Globus pallidus (tissue), 1 donor: ENCODE measurements around the gene SERPINB7.

Source experiments
- DNase-seq: peaks from one replicate; pipeline ENCODE4 v3.0.0-alpha.2; 2015; ENCODE audit warnings: low spot score

The SERPINB7 gene

GRCh38 chr18:63788447-63789096 is 13.4 kb downstream of the SERPINB7 start:
- DNase-seq: no peak

- no peak for DNase-seq
Measured at GRCh38 chr18:63789327-63789726, 14.1 kb downstream of the SERPINB7 start.

DNA sequence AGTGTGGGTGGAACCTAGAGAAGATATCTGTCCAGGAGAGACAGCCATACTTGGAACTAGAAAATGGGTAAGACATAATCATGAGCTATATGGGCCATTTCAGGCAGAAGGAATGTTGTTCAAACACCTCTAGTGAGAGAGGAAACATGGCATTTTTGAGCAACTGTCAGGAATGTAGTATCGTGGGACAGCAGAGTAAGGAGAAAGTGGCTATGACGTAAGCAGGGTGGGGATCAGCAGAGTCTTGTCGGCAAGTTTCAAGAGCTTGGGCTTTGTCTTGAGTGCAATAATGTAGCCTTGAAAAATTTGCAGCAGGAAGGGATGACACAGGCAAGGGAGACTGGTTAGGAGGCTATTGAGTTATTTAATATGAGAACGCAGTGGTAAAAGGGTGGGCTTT is 20.4 kb downstream of the SERPINB7 start:
- DNase-seq: no peak

- DNase-seq: no peak
Measured at GRCh38 chr18:63799189-63799588, 24.0 kb downstream of the SERPINB7 start.

GRCh38 chr18:63801343-63801742 is 26.1 kb downstream of the SERPINB7 start:
- DNase-seq: no peak

- no peak for DNase-seq
Measured at GRCh38 chr18:63808125-63808524, 32.9 kb downstream of the SERPINB7 start.

DNA sequence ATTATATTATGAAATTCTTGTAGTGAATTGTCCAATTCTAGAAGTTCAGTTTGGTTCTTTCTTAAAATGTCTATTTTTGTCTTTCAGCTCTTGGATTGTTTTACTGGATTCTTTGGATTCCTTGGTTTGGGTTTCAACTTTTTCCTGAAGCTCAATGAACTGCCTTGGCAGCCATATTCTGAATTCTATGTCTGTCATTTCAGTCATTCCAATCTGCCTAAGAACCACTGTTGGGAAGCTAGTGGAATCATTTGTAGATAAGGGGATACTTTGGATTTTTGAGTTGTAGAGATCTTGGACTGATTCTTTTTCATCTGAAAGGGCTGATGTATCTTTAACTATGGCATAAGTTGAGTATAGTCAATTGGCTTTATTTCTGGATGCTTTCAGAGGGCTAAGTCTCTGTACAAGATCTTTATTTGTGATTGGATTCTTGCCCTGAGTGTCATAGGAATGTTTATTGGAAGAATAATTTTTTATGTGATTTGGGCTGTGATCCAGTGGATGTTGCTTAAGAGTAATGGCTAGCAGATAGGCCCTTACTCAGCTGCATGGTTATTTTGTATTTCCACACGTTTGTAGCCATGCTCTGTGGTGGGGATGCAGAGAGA is 42.3 kb downstream of the SERPINB7 start:
- no peak for DNase-seq

GRCh38 chr18:63818212-63818611 is 43.0 kb downstream of the SERPINB7 start:
- no peak for DNase-seq

GRCh38 chr18:63819786-63820185 is 44.6 kb downstream of the SERPINB7 start:
- no peak for DNase-seq

DNA sequence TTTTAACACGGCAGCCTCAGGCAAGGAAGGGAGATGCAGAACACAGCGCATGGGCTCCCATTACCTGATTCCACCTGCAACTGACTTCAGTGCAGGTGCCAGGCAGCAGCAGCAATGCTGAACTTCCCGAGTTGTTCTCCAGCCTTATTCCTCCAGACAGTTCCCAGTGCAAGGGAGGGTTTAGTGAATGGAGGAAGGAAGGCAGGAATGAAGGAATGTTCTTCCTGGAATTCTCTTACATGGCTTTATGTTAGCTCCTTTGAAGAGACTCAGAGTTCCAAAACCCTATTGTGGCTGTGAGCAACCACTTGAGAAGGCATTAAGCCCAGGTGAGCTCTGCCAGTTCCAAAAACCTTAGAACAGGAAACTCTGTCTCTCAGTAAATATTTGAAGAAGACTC is 45.5 kb downstream of the SERPINB7 start:
- DNase-seq: no peak

GRCh38 chr18:63823516-63824219 is 48.5 kb downstream of the SERPINB7 start:
- DNase-seq: peak; percentile 38

DNA sequence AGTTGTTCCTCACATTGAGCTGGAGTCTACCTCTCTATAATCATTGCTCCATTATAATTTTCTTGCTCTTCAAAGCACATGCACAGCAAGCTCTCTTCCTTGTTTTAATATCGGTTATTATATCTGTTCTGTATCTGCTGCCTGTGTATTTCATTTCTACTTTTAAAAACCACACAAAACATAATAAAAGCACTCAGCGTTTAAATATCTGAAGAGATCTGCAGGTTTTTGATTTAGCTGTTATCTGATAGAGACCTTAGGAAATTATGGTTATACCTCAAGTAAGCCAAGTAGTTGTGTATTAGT is 49.0 kb downstream of the SERPINB7 start:
- DNase-seq: no peak

GRCh38 chr18:63828120-63828519 is 52.9 kb downstream of the SERPINB7 start:
- DNase-seq: no peak

- no peak for DNase-seq
Measured at GRCh38 chr18:63828656-63829055, 53.4 kb downstream of the SERPINB7 start.

DNA sequence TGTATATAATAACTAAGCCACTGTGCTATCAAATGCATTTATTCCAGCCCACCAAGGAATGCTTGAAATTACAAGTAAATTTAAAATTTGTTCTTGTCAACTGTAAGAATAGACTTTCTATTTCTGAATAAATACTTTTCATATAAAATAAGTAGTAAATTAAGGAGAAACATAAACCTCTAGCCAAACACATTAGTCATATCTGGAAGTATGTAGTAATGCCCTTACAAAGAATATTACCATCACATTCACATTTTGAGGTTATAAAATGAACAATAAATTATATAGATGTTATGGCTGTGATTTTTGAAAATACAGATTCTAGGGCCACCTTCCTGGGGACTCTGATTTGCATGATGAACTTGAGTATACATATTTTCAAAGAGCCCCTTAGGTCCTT is 54.7 kb downstream of the SERPINB7 start:
- no peak for DNase-seq

- DNase-seq: no peak
Measured at GRCh38 chr18:63831080-63831788, 56.0 kb downstream of the SERPINB7 start.

GRCh38 chr18:63832470-63832869 is 57.3 kb downstream of the SERPINB7 start:
- no peak for DNase-seq

DNA sequence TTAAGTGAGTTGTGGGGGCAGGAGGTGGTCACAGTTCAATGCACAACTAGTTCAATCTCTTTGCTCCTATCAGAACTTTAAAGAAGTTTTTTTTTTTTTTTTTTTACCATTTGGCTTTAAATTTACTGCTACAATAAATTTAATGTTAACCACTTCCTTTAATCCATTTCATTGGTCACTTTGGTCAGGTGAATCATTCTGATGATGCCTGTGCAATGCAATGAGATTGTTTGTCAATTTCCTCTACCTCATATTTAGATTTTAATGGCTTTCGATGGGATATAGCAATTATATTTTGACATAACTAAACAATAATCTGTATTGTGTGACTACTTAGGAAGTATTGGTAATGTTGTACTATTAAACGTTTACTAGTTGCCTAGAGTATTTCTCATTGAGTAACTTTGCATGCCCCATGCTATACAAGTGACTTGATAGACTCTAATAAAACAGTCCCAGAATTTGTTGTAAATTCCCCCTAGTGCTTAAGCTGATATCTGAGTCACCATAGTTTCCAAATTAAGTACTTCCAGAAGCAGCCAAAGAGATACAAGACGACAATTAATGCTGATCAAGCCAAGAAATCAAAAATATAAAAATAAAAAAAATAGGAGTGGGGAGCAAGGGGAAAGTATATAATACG is 59.4 kb downstream of the SERPINB7 start:
- DNase-seq: no peak

- DNase-seq: no peak
Measured at GRCh38 chr18:63836456-63836855, 61.2 kb downstream of the SERPINB7 start.

DNA sequence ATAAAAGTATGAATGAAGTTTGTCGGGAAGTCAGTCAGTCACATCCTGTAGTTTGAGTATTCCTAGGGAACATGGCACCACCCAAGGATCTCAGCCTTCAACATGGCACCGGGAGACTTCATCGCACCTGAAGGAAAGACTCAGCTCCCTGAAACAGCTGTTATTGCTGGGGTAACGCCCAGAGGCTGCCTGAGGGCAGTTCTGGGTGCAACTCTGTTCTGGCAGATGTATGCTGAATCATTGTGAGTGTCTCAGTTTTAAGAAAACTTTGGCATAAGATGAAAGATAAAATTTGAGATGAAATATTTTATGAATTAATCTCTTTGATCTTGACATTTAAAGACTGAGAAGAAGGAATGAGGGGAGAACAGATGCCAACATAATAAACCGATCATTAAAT is 62.4 kb downstream of the SERPINB7 start:
- no peak for DNase-seq

- DNase-seq: no peak
Measured at GRCh38 chr18:63843008-63843407, 67.8 kb downstream of the SERPINB7 start.

- no peak for DNase-seq
Measured at GRCh38 chr18:63844254-63844653, 69.0 kb downstream of the SERPINB7 start.
